Liver (tissue), 3 donors: ENCODE results near the gene GCNT4.

Experiments used
- CTCF ChIP-seq: fragments of 150-350 bp; IDR thresholded peaks from 2 replicates; pipeline ENCODE4 v1.5.1; 2017; ENCODE audit warnings: improper control_type of control experiment, low read depth, low read length; ENCODE audit not compliant: missing input control
- EGR1 ChIP-seq, 2 donors: IDR thresholded peaks; 2 replicates each; pipeline ENCODE4 v1.6.1; 2016 to 2018; ENCODE audit warnings: antibody characterized with exemption in 2 of 2, low read depth in 2 of 2
- JUND ChIP-seq, 2 donors: IDR thresholded peaks; 2 replicates each; pipeline ENCODE4 v1.6.1; 2016; ENCODE audit warnings: antibody characterized with exemption in 2 of 2
- RAD21 ChIP-seq, 2 donors: IDR thresholded peaks; 2 replicates each; pipeline ENCODE4 v1.6.1; 2016; ENCODE audit warnings: antibody characterized with exemption in 2 of 2, mild to moderate bottlenecking in 2 of 2
- REST ChIP-seq: IDR thresholded peaks from 2 replicates; pipeline ENCODE4 v1.6.1; 2016; ENCODE audit warnings: antibody characterized with exemption, mild to moderate bottlenecking
- TAF1 ChIP-seq: conservative IDR thresholded peaks from 2 replicates; pipeline ENCODE4 v1.6.1; 2016; ENCODE audit warnings: antibody characterized with exemption, mild to moderate bottlenecking
- YY1 ChIP-seq: IDR thresholded peaks from 2 replicates; pipeline ENCODE4 v1.6.1; 2016; ENCODE audit warnings: antibody characterized with exemption, mild to moderate bottlenecking
- donor health status: healthy.
- donor health status: healthy.

- TF ChIP-seq CTCF = no peak
- no peak for TF ChIP-seq EGR1 (IDR thresholded peaks at IDR 0.05; ENCODE audit: low read depth in 2 of 2)
- no peak for TF ChIP-seq TAF1
- no peak for TF ChIP-seq YY1
- TF ChIP-seq REST = no peak
- TF ChIP-seq JUND (IDR thresholded peaks at IDR 0.05) = no peak
- TF ChIP-seq RAD21 (IDR thresholded peaks at IDR 0.05) = no peak
Observed at GRCh38 chr5:75005561-75005960, 46.8 kb downstream of the GCNT4 start.
